MM.1S (cell line): ENCODE measurements around the gene GPR137.

Source experiments
- DNase-seq: peaks from one replicate; pipeline ENCODE4 v3.0.0-alpha.2; 2015
- H2AFZ ChIP-seq: fragments of 300-600 bp; sonication (generic); 2 replicates; pipeline ENCODE4 v1.6.0; 2016; ENCODE audit warnings: antibody characterized with exemption, low read length
- H3F3A ChIP-seq: fragments of 300-600 bp; sonication (generic); 2 replicates; pipeline ENCODE4 v1.6.1; 2016; ENCODE audit warnings: mild to moderate bottlenecking, antibody characterized with exemption, low read length, moderate library complexity, mixed read lengths; ENCODE audit not compliant: insufficient read depth
- H3K27ac ChIP-seq: fragments of 300-600 bp; sonication (generic); 2 replicates; pipeline ENCODE4 v1.5.1; 2016; ENCODE audit warnings: mild to moderate bottlenecking, low read length
- H3K27me3 ChIP-seq: fragments of 300-600 bp; sonication (generic); replicated peaks from 2 replicates; pipeline ENCODE4 v1.6.0; 2016; ENCODE audit warnings: low read length; ENCODE audit not compliant: insufficient read depth
- H3K36me3 ChIP-seq: fragments of 300-600 bp; sonication (generic); replicated peaks from 2 replicates; pipeline ENCODE4 v1.6.1; 2016; ENCODE audit warnings: mild to moderate bottlenecking, low read length, mixed read lengths; ENCODE audit not compliant: insufficient read depth
- H3K4me1 ChIP-seq: fragments of 300-600 bp; sonication (generic); 2 replicates; pipeline ENCODE4 v1.6.1; 2016; ENCODE audit warnings: low read length, mixed read lengths
- H3K4me2 ChIP-seq: fragments of 300-600 bp; sonication (generic); 2 replicates; pipeline ENCODE4 v1.6.0; 2016; ENCODE audit warnings: low read depth, low read length
- H3K4me3 ChIP-seq: fragments of 300-600 bp; sonication (generic); 2 replicates; pipeline ENCODE4 v1.5.1; 2016; ENCODE audit warnings: low read length, mixed read lengths
- H3K79me2 ChIP-seq: fragments of 300-600 bp; sonication (generic); 2 replicates; pipeline ENCODE4 v1.6.1; 2016; ENCODE audit warnings: mixed run types, low read length, mixed read lengths
- H3K9ac ChIP-seq: fragments of 300-600 bp; sonication (generic); 2 replicates; pipeline ENCODE4 v1.6.1; 2016; ENCODE audit warnings: low read length, mixed read lengths
- H3K9me2 ChIP-seq: fragments of 300-600 bp; sonication (generic); replicated peaks from 2 replicates; pipeline ENCODE4 v1.6.1; 2016; ENCODE audit warnings: mild to moderate bottlenecking, low read length, mixed read lengths; ENCODE audit not compliant: insufficient read depth
- H3K9me3 ChIP-seq: fragments of 300-600 bp; sonication (generic); replicated peaks from 2 replicates; pipeline ENCODE4 v1.6.1; 2016; ENCODE audit warnings: mild to moderate bottlenecking, low read length, mixed read lengths; ENCODE audit not compliant: insufficient read depth
- H4K20me1 ChIP-seq: fragments of 300-600 bp; sonication (generic); 2 replicates; pipeline ENCODE4 v1.6.1; 2016; ENCODE audit warnings: mild to moderate bottlenecking, low read length, moderate library complexity, mixed read lengths; ENCODE audit not compliant: insufficient read depth
- CTCF ChIP-seq: fragments of 300-600 bp; sonication (generic); IDR thresholded peaks from 2 replicates; pipeline ENCODE4 v1.5.1; 2016; ENCODE audit warnings: antibody characterized with exemption, low read length, mixed read lengths
- EZH2 ChIP-seq: fragments of 300-600 bp; sonication (generic); optimal IDR thresholded peaks from 2 replicates; pipeline ENCODE3; 2017; ENCODE audit warnings: low read depth, mild to moderate bottlenecking, antibody characterized with exemption, low read length, mixed read lengths
- EZH2phosphoT487 ChIP-seq: fragments of 300-600 bp; sonication (generic); IDR thresholded peaks from 2 replicates; pipeline ENCODE4 v1.6.1; 2018; ENCODE audit warnings: antibody characterized with exemption, low read length

Gene GPR137

GRCh38 chr11:64251016-64251752, 34.5 kb upstream of the GPR137 start, which contains the start of gene PLCB3:
Gene PLCB3 (plus strand): TSS chr11:64251530. CDS start chr11:64251650, 120 bp downstream.
- peak within 1 kb of the TSS; percentile 69 for H3K9ac ChIP-seq

GRCh38 chr11:64251753-64252002, 34.0 kb upstream of the GPR137 start:
- H3K9me2 ChIP-seq, result no peaks in the 10 kb centered on the region
- H3K27me3 ChIP-seq, result peaks cover 5% of the 10 kb centered on the region; the same call in 1 of the 2 replicates
- no peak for DNase-seq
- peak overlapping the region; percentile 83 for H3K4me3 ChIP-seq
- no peaks in the 10 kb centered on the region; the same call in 1 of the 2 replicates for H3K4me1 ChIP-seq
- TF ChIP-seq EZH2 (no peak), EZH2phosphoT487 (no peak), CTCF (no peak)
- no peaks in the 10 kb centered on the region for H3K9me3 ChIP-seq
- peak overlapping the region; percentile 69 for H3K9ac ChIP-seq
- no peaks in the 10 kb centered on the region for H4K20me1 ChIP-seq
- H3K36me3 ChIP-seq, result no peaks in the 10 kb centered on the region
- no peak overlapping the region for H3K27ac ChIP-seq
- H3F3A ChIP-seq, result 0 out of 2 replicates have a peak, but pooled peaks cover 4% of the 10 kb centered on the region
- H2AFZ ChIP-seq, result peak overlapping the region; percentile 84
- peaks cover 12% of the 10 kb centered on the region for H3K79me2 ChIP-seq
- H3K4me2 ChIP-seq, result peak overlapping the region; percentile 100

More at GRCh38 chr11:64251016-64251752, 34.5 kb upstream of the GPR137 start, which contains the start of gene PLCB3:
- Histone ChIP-seq H3K4me3 (peak within 1 kb of the TSS; percentile 83), H3K36me3 (no peaks in the 10 kb centered on the region), H3K4me1 (no peaks in the 10 kb centered on the region; the same call in 1 of the 2 replicates), H3K9me2 (no peaks in the 10 kb centered on the region), H3K9me3 (no peaks in the 10 kb centered on the region), H3F3A (0 out of 2 replicates have a peak, but pooled peaks cover 4% of the 10 kb centered on the region), H3K4me2 (peak within 1 kb of the TSS; percentile 100), H2AFZ (peak within 1 kb of the TSS; percentile 84), H3K27me3 (peaks cover 5% of the 10 kb centered on the region; the same call in 1 of the 2 replicates), H3K27ac (no peak within 1 kb of the TSS), H3K79me2 (peaks cover 13% of the 10 kb centered on the region), H4K20me1 (no peaks in the 10 kb centered on the region)
- peak; percentile 56 for DNase-seq
- TF ChIP-seq CTCF, result peak; percentile 49
- TF ChIP-seq EZH2phosphoT487, result no peak
- TF ChIP-seq EZH2, result no peak

- Histone ChIP-seq H3K36me3 (no peaks in the 10 kb centered on the region), H3F3A (no peaks in the 10 kb centered on the region), H3K4me2 (peak overlapping the region; percentile 100), H3K9ac (peak overlapping the region; percentile 69; the same call in 1 of the 2 replicates), H3K27me3 (peaks cover 5% of the 10 kb centered on the region; the same call in 1 of the 2 replicates), H3K27ac (no peak overlapping the region), H4K20me1 (no peaks in the 10 kb centered on the region), H3K9me2 (no peaks in the 10 kb centered on the region), H2AFZ (peak overlapping the region; percentile 84), H3K79me2 (peaks cover 9% of the 10 kb centered on the region), H3K4me3 (peak overlapping the region; percentile 83), H3K9me3 (no peaks in the 10 kb centered on the region), H3K4me1 (no peaks in the 10 kb centered on the region; the same call in 1 of the 2 replicates)
- no peak for DNase-seq
- TF ChIP-seq CTCF (peak; percentile 55), EZH2 (no peak)
These were observed 33.4 kb upstream of the GPR137 start for GRCh38 chr11:64252003-64252872.
